ENCODE measurements around the gene PFKM.

Gene PFKM

GRCh38 chr12:48157018-48157888 lies 38.1 kb downstream of the PFKM start, which contains the start of gene ASB8:
ASB8 (minus strand) TSS chr12:48157515; CDS start chr12:48153496, 4,019 bp downstream.
- peak; percentile 100 for DNase-seq (ENCODE audit: low spot score)

GRCh38 chr12:48157889-48158370 lies 38.8 kb downstream of the PFKM start:
- DNase-seq (ENCODE audit: low spot score): no peak

GRCh38 chr12:48160046-48160445 lies 40.9 kb downstream of the PFKM start:
- no peak for DNase-seq (ENCODE audit: low spot score)

- DNase-seq (ENCODE audit: low spot score): no peak
These were observed 41.6 kb downstream of the PFKM start for GRCh38 chr12:48160807-48161206.

- DNase-seq (ENCODE audit: low spot score): no peak
These were observed 44.1 kb downstream of the PFKM start for GRCh38 chr12:48163150-48163747.

GRCh38 chr12:48164451-48164850 lies 45.3 kb downstream of the PFKM start:
- DNase-seq (ENCODE audit: low spot score): no peak

- DNase-seq (ENCODE audit: low spot score): peak; percentile 74
These were observed 46.2 kb downstream of the PFKM start for GRCh38 chr12:48165089-48165981.

- DNase-seq (ENCODE audit: low spot score): no peak
These were observed 49.8 kb downstream of the PFKM start for GRCh38 chr12:48169011-48169410.

- no peak for DNase-seq (ENCODE audit: low spot score)
These were observed 56.7 kb downstream of the PFKM start for GRCh38 chr12:48175613-48176416.

GRCh38 chr12:48176417-48176751 lies 57.2 kb downstream of the PFKM start:
- DNase-seq (ENCODE audit: low spot score): no peak

GRCh38 chr12:48177982-48178381 lies 58.8 kb downstream of the PFKM start:
- no peak for DNase-seq (ENCODE audit: low spot score)

- DNase-seq (ENCODE audit: low spot score): no peak
These were observed 60.3 kb downstream of the PFKM start for GRCh38 chr12:48179466-48179865.

- no peak for DNase-seq (ENCODE audit: low spot score)
These were observed 61.3 kb downstream of the PFKM start for GRCh38 chr12:48180424-48180823.

GRCh38 chr12:48180857-48181495 lies 61.8 kb downstream of the PFKM start:
- no peak for DNase-seq (ENCODE audit: low spot score)

- DNase-seq (ENCODE audit: low spot score): no peak
These were observed 63.5 kb downstream of the PFKM start for GRCh38 chr12:48182631-48183030.

GRCh38 chr12:48183091-48183875 lies 64.1 kb downstream of the PFKM start, which contains the start of gene CCDC184:
CCDC184 (plus strand) TSS chr12:48183644; CDS start chr12:48184123, 479 bp downstream.
- peak; percentile 82 for DNase-seq (ENCODE audit: low spot score)

GRCh38 chr12:48183876-48184548 lies 64.8 kb downstream of the PFKM start:
- no peak for DNase-seq (ENCODE audit: low spot score)

- DNase-seq (ENCODE audit: low spot score): no peak
These were observed 65.4 kb downstream of the PFKM start for GRCh38 chr12:48184549-48184922.

GRCh38 chr12:48185181-48185919 lies 66.2 kb downstream of the PFKM start:
- DNase-seq (ENCODE audit: low spot score): no peak

Measured in CD4-positive, alpha-beta T cell treated with Interleukin-2 at 100 ng/mL for 4 hours (primary cell).